Stimulated activated CD4-positive, alpha-beta T cell treated with anti-CD3 and anti-CD28 coated beads, Interleukin-4, amount 100 ng/mL, for 48 hours (primary cell): ENCODE data around the gene DHTKD1.

Experiments used
- DNase-seq, 2 donors: peaks; one replicate each; pipeline ENCODE4 v3.0.0-alpha.2; 2020; ENCODE audit warnings: low read depth in 2 of 2

Gene DHTKD1, protein sequence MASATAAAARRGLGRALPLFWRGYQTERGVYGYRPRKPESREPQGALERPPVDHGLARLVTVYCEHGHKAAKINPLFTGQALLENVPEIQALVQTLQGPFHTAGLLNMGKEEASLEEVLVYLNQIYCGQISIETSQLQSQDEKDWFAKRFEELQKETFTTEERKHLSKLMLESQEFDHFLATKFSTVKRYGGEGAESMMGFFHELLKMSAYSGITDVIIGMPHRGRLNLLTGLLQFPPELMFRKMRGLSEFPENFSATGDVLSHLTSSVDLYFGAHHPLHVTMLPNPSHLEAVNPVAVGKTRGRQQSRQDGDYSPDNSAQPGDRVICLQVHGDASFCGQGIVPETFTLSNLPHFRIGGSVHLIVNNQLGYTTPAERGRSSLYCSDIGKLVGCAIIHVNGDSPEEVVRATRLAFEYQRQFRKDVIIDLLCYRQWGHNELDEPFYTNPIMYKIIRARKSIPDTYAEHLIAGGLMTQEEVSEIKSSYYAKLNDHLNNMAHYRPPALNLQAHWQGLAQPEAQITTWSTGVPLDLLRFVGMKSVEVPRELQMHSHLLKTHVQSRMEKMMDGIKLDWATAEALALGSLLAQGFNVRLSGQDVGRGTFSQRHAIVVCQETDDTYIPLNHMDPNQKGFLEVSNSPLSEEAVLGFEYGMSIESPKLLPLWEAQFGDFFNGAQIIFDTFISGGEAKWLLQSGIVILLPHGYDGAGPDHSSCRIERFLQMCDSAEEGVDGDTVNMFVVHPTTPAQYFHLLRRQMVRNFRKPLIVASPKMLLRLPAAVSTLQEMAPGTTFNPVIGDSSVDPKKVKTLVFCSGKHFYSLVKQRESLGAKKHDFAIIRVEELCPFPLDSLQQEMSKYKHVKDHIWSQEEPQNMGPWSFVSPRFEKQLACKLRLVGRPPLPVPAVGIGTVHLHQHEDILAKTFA

DNA sequence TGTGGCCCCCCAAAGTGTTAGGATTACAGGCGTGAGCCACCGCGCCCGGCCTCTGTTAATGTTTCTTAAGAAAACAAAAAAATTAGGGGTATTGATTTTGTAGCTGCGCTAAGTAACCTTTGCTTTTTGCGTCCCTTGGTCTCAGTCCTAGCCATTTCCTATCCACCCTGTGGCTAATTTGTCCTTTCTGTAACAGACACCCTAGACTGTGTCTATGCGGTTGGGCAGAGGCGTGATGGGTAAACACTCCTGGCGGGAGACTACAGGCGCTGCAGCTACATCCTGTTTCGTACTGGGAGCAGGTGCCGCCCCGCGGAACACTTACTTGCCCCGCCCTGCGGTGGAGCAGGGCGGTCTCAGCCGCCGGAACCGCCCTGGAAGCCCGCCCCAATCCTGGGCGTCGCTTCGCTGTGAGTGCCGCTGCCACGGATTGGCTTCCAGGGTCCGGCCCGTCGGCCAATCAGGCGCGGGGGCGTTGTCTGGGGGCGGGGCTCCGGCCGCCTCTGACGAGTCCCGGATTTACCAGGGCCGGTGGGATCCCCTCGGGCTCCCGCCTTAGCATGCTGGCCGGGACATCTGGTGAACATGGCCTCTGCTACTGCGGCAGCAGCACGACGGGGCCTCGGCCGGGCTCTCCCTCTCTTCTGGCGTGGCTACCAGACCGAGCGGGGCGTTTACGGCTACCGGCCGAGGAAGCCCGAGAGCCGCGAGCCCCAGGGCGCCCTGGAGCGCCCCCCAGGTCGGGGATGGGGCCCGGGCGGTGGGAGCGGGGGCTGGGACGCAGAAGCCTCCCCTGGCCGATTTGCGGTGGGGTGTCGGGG is at the start of gene DHTKD1:
DHTKD1 (plus strand) TSS at position 506 of the 821 bp plus-strand sequence; CDS start at position 586, 80 bp downstream.
- peak; percentile 99 for DNase-seq

DNA sequence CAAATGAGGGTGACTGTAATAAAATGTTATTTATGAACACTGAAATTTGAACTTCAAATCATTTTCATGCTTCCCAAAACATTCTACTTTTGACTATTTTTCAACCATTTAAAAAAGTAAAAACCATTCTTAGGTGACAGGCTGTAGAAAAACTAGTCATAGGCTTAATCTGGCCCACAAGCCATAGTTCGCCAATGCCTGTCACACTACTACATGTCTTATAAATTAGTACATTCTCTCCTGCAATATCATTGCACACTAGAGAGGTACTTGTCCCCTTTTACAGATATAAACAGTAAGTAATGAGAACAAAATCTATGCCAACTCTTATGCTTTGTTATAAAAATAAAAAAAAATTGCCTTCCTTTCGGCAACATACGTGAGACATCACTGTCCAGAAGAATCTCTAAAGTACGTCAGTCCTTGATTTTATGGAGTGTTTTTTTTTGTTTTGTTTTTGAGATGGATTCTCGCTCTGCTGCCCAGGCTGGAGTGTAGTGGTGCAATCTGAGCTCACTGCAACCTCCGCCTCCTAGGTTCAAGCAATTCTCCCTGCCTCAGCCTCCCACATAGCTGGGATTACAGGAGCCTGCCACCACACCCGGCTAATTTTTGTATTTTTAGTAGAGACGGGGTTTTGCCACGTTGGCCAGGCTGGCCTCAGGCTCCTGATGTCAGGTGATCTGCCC is 49.3 kb upstream of the DHTKD1 start:
- DNase-seq: no peak

DNA sequence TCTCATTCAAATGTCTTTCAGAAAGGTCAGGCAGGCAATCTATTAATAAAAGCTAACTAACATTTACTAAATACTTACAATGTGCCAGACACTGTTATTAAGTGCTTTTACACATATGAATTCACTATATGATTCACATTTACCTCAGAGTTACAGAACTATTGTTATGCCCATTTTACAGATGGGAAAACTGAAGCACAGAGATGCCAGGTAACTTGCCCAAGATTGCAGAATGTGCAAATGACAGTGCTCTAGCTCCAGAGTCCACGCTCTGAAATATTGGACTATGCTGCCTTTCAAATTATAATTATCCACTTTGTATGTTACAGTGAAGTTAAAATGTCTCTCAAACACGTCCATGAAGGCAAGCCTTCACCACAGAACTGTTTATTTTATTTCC is 48.2 kb upstream of the DHTKD1 start:
- no peak for DNase-seq

DNA sequence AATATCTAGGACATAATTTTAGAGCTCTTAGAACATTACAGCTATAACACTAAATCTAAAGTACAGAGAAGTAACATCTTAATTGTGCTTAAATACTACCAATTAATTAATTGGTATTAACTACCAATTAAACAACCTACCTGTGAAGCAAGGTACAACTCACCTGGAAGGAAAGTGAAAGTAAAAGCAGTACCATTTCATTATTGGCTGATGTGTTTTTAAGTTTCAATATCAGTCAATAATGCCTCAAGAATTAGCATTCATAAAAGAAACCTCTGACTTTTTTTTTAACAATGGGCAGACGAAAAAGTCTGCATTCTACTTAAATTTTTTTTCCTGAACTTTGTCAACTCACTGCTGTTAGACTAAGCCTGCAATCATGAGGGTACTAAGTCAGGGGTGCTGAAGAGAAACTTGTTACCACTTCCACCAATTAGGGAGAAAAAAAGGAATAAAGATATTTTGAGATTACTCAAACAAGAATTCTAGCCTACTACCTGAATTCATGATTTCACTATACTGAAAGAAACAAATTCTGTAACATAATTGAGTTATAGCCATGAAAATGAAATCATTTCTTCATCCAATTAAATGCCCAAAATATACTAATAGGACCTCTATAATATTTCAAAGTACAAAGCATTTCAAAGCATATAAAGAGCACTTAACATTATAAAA is 46.0 kb upstream of the DHTKD1 start:
- DNase-seq: no peak

DNA sequence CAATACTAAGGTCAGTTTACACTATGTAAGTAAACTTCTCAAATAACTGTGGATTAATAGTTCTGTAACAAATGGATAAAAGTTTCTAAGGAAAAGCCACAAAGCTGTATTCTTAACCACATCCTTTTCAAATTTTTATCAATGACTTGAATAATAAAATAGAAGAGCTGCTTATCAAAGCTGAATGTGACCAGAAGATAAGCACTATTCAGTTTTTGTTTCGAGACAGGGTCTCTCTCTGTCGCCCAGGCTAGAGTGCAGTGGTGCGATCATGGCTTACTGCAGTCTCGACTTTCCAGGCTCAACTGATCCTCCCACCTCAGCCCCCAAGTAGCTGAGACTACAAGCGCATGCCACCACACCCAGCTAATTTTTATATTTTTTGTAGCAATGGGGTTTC is 43.2 kb upstream of the DHTKD1 start:
- no peak for DNase-seq

DNA sequence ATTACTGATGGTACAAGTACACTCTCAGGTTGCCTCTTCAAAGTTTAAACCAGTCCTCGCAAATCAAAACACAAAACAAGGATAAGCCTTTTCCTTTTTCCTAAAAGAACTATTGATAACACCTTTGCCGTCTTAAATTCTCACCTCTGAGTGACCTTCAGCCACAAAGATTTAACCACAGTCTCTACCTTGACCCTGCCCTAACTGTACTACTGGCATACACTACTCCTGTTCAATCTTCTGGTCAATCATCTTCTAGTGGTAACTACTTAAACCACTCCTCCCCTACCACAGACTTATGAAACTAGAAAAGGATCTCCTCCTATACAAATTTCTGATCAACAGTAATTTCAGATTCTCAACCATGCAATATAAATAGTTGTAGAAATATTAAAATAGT is 41.2 kb upstream of the DHTKD1 start:
- no peak for DNase-seq

DNA sequence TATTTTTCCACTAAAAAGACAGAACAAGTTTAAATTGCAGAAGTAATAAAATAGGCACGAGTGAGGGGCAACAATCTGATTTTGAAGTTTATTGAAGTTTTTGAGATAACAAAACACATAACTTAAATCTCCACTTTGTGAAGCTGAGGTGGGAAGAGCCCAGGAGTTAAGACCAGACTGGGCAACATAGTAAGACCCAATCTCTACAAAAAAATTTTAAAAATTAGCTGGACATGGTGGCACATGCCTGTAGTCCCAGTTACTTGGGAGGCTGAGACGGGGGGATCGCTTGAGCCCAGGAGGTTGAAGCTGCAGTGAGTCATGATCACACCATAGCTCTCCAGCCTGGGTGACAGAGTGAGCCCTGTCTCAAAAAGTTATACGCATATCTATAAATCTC is 37.4 kb upstream of the DHTKD1 start:
- DNase-seq: no peak

DNA sequence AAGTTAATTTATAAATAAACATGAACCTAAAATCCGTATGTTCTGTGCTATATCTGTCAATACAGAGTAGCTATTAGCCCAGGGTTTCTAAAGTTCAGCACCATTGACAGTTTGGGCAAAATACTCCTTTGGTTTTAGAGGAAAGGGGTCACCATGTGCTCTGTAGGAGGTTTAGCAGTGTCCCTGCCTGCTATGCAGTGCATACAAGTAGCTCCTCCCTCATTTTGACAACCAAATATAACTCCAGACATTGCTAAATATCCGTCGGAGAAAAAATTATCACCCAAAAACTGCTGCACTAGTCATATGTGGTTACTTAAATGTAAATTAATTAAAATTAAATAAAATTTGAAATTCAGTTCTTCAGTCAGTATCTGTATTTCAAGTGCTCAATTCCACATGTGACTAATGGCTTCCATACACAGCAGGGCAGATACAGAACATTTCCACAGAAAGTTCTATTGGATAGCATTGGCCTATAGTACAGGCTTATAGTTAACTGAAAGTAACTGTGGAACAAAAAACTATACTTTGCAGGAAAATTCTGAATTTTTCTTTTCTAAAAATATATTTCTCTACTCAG is 32.6 kb upstream of the DHTKD1 start:
- DNase-seq: no peak

DNA sequence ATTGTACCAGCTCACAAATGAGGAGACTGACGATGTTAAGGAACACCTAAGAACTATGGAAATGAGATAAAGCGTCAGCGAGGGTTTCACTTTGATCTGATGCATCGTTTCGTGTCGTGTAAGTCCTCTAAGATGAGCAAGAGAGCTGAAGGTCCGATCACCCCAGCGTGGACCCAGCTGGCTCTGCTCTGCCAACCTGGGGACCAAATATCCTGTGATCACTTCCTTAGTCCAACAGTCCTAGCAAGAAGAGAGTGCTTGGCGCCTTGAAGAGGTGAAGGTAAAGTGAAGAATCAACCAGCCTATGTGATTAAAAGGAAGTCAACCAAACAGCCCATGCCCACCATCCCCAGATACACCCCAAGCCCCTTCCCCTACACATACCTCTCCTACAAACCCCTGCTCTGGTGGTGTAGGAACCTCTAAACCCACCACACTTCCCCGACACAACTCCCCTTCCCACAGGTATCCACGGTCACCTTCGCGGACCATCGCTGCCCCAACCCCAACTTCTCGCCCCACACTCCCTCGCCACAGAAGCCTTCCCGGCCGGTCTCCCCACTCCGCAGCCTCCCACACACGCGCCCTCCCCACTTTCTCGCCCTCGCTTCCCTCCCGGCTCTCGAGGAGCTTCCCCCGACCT is 26.9 kb upstream of the DHTKD1 start:
- DNase-seq: peak in 1 of 2 donors; percentile 21

DNA sequence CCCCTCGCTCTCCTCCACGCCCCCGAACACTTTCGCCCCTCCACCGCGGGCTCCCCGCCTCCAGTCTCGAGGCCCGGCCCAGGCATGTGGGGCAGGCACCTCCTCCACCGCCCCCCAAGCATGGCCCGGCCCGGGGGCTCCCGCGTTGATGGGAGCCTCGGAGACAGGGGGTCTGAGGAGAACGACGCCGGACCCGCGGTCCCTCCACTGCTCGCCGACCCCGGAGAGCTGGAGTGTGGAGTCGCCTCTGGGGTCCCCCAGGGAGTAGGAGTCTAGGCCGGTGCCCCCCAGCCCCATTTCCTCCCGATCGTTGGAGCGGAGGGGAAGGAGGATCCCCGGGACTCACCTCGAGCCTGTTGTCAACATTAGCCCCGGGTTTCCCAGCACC is 26.4 kb upstream of the DHTKD1 start:
- DNase-seq: peak; percentile 26 to 32

DNA sequence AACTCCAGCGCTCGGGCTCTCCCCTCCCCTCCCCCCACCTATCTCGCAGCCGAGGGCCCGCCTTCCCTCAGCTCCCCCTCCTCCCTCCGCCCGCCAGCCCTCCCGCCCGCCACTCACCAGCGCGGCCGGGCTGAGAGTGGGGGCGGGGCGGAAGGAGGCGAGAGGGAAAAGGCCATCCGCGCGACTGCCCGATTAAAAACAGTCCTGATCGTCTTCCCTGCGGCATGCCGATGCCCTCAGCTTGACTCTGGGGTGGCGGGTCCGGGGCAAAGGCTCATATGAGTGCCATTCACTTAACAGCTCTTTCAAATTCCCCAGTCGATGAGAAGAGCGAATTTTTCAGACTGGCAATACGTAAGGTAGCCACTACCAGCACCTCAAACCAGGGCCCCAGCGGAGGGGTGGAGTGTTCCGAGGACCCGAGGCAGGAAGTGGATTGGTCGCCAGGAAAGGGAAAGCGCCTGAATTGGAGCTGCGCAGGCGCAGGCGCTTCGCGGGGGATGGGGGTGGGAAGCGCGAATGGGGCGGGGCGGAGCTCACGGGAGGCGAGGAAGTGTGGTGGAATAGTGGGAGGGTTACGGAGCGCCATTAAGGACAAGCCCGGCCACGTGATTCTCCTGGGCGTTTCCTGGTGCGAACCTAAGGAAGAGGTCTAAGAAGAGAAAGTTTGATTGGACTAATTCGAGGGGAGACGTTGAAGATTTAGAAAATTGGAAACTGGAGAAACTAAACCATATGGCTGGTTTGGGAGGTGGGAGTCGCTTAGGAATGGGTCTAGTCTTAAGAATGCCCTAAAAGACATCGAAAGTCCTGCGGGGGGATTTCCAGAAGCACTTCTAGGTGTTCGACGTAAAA is 25.7 kb upstream of the DHTKD1 start, which contains the start of gene UPF2:
UPF2 (minus strand) TSS at position 13 of the 855 bp plus-strand sequence. CDS start 7,386 bp downstream, outside the sequence.
- peak; percentile 96 to 98 for DNase-seq

DNA sequence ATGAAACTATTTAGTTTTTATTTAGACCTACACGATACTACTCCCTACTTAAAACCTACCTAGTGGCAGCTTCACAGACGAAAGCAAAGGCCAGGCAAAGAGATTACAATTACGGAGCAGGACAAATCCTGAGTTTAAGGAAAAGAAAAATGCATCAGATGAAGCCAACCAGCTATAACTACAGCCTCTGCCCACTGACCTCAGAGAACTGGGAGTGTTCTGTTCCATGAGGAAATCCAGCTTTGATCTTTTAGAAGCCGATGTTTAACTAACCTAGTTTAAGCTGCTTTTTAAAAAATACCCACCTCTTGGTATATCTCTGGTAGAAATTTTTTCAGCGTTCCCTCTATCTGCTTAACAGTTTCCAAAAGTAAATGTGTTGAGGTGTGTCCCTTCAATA is 23.2 kb upstream of the DHTKD1 start:
- no peak for DNase-seq

DNA sequence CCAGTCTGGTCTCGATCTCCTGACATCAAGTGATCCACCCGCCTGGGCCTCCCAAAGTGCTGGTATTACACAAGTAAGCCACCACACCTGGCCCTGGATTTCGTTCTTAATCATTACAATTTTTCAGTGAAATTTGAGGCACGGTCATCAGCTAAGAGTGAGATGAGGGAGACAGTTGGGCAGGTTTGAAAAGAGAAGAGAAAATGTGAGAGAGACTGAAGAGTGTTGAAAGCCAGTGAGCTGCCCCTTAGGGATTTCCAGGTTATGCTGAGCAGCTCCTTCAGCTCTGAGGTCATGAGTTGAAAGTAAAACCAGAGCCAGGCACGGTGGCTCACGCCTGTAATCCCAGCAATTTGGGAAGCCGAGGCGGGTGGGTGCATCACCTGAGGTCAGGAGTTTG is 20.2 kb upstream of the DHTKD1 start:
- DNase-seq: no peak

DNA sequence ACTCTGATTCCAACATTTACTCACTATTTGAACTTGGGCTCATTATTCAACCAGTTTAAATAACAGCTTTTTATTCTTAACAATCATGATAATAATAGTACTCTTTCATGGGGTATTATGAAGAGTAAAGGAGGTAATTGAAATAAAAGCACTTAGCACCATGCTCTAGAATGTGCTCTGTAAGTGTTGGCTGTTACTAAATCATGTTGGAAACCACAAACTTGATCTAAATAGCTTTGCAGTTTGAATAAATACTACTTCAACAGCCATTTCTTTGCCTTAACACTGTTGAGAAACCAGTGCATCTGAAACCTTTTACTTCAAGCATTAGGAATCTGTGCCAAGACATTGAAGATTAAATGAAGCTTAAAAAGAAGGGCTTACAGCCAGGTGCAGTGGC is 18.2 kb upstream of the DHTKD1 start:
- DNase-seq: no peak

DNA sequence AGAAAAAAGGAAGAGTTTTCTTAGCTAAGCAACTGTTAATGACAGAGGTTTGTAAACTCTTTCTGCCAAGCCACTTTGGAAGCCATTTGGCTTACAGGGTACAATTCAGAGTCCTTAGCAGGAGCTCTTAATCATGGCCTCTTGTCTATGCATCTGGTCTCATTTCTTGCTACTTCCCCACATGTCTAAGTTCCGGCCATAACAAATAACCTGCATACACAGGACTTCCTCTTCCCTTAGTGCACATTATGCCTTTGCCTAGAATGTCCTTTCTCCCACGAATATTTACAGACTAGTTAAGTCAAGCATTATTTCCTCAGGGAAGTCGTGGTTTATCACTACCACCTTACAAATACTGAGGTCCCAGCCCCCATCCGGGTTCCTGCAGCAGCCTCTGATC is 17.5 kb upstream of the DHTKD1 start:
- no peak for DNase-seq

DNA sequence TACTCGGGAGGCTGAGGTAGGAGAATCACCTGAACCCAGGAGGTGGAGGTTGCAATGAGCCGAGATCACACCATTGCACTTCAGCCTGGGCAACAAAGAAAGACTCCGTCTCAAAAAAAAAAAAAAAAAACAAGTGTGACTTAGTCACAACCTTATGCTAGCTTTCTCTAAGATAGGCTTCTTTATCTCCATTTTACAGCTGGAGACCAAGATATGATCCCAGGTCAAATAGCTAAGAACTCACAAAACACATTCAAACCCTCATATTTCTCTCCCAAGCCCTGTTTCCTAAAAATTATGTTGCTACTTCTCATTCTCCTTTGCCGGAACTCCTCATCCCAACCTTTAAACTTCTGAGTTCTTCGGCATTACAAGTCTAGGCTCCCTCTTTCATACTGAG is 13.0 kb upstream of the DHTKD1 start:
- DNase-seq: no peak

DNA sequence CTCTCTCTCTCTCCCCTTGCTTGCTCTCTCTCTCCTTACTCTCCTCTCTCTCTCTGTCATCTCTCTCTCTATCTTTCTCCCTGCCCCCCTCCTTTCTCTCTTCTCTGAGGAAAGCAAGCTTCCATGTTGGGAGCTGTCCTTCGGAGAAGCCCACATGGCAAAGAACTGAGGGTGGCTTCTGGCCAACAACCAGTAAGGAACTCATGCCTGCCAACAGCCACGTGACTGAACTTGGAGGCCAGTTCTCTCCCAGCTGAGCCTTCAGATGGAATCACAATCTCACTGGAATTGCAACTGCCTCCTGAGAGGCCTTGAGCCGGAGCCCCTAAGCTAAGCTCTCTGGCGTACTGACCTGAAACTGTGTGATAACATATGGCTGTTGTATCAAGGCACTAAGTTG is 12.0 kb upstream of the DHTKD1 start:
- no peak for DNase-seq

DNA sequence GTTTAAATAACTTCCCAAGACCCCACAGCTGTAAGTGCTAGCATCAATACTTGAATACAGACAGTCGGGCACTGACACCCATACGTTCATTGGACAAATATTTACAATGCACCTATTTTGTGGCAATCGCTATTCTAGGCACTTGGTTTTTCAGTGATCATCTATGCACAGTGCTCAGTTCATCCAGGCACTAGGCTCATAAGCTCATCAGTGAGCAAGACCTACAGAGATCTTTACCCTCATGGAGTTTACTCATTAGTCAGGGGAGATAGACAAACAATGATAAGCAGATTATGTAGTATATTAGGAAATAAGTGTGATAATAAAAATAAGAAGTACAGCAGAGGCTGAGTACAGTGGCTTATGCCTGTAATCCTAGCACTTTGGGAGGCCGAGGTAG is 7.6 kb upstream of the DHTKD1 start:
- DNase-seq: no peak
